Stimulated activated CD4-positive, alpha-beta T cell treated with anti-CD3 and anti-CD28 coated beads, TNF-alpha, amount 100 ng/mL, for 4 hours (primary cell): ENCODE results near the gene ZNF766.
A peak's percentile ranks its signal among the peaks of the same experiment; 100 is the strongest.
"Not testable (repeated sequence)": the region's sequence is repeated elsewhere in the genome, so short reads cannot be mapped to it uniquely, and the experiment has no call there.

ENCODE experiments used
- DNase-seq, 3 experiments: peaks; one replicate each; pipeline ENCODE4 v3.0.0-alpha.2; 2020; ENCODE audit warnings: low read depth in 3 of 3

Gene ZNF766

DNA sequence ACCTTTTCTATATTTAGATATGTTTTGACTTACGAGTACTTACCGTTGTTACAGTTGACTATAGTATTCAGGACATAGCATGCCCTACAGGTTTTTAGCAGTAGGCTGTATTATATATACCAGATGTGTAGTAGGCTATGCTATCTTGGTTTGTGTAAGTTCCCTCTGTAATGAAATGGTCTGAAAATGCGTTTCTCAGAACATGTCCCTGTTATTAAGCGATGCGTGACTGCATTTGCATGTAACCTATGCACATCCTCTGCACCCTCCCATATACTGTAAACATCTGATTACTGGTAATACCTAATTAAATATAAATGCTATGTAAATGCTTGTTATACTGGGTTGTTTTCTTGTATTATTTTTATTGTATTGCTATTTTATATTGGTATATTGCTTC is 6.6 kb downstream of the ZNF766 start:
- no peak for DNase-seq

DNA sequence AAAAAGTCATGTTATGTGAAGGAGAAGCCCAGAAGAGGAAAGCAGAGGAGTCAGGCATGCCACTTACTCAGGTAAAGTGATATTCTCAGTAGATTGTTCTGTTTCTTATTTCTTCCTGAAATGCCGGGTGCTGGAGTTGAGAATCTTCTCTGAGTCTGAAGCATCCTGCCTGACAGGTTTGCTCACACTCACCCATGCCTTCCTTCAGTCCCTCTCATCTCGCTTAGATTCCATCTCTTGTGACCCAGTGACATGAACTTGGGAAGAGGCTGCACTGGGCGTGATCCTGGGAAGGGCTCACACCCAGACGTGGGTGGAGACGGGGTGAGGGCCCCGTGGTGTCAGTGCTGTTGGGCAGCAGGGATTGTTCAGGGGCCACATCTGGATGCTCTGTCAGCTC is 8.1 kb downstream of the ZNF766 start:
- DNase-seq, result no peak

DNA sequence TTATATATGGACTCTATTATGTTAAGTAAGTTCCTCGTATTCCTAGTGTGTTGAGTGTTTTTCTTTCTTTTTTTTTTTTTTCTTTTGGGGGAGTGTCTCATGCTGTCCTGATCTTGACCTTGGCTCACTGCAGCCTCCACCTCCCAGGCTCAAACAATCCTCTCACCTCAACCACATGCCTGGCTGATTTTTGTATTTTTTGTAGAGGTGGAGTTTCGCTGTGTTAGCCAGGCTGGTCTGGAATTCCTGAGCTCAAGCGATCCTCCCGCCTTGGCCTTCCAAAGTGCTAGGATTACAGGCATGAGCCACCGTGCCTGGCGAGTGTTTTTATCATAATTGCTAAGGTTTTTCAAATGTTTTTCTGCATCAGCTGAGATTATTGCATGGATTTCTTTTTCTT is 16.9 kb downstream of the ZNF766 start:
- DNase-seq, result no peak

DNA sequence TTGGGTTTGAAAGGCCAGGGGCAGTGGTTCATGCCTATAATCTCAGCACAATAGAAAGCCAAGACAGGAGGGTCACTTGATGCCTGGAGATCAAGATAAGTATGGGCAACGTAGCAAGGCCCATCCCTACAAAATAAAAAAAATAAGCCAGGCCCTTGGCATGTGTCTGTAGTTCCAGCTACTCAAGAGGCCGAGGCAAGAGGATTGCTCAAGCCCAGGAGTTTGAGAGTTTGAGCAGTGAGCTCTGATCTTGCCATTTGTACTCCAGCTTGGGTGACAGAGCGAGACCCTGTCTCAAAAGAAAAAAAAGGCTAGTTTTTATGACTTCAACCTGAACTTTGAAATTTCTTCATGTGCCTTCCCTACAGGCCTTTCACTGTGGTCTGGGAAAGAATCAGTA is 22.4 kb downstream of the ZNF766 start:
- no peak for DNase-seq

- DNase-seq, result not testable (repeated sequence)
Measured at GRCh38 chr19:52292946-52293345, 23.6 kb downstream of the ZNF766 start.

DNA sequence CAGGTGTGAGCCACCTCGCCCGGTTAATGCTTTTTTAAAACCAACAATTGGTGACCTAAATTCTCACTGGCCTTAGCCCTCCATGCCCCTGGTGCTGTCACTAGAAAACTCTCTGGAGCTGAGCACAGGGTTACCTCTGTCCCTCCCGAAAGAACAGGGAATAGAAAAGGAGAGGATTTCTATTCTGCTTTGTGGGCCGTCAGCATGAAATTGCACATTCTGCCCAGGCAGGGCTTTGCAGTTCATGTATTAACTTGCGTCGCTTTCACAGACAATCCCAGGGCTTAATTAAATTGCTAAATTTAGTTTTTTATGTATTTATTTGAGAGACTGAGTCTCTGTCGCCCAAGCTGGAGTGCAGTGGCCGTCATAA is 27.0 kb downstream of the ZNF766 start:
- DNase-seq, result no peak

DNA sequence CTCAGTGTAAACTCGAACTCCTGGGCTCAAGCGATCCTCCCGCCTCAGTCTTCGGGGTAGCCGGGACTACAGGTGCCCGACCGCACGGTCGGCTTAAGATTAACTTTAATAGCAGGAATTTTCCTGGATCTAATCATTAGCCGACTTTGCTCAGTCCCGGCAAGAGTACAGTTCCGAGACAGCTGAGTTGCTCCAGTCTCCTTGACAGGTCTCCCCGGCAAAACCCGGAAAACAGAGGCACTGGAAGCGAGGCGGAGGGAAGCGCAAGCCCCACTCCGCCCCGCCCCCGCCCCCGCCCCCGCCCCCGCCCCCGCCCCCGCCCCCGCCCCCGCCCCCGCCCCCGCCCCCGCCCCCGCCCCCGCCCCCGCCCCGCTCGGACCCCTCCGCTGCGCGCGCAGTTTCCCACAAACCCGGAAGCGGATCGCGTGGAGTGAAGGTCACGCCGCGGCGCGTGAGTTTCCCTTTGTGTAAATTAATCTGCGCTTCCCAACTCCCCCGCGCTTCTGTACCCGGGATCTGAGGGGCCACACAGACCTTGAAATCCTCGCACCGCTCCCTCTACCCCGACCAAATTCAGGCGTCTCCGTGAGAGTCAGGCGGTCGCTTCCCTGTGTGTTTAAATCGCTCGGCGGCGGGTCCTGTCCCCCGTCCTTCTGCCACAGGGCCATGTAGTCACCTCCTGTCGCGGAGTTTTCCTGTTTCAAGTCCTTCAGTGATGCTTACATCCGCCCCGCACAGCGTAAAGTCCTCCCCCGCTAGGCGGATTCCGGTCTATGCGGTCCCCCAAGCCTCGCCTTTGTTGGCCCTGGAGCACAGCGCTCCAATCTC is 27.6 kb downstream of the ZNF766 start, which contains the start of gene ZNF480:
Gene ZNF480 (plus strand): TSS at position 397 of the 828 bp plus-strand sequence. CDS start 3,244 bp downstream, outside the sequence.
- peak; percentile 52 to 76 (median 56) for DNase-seq

DNA sequence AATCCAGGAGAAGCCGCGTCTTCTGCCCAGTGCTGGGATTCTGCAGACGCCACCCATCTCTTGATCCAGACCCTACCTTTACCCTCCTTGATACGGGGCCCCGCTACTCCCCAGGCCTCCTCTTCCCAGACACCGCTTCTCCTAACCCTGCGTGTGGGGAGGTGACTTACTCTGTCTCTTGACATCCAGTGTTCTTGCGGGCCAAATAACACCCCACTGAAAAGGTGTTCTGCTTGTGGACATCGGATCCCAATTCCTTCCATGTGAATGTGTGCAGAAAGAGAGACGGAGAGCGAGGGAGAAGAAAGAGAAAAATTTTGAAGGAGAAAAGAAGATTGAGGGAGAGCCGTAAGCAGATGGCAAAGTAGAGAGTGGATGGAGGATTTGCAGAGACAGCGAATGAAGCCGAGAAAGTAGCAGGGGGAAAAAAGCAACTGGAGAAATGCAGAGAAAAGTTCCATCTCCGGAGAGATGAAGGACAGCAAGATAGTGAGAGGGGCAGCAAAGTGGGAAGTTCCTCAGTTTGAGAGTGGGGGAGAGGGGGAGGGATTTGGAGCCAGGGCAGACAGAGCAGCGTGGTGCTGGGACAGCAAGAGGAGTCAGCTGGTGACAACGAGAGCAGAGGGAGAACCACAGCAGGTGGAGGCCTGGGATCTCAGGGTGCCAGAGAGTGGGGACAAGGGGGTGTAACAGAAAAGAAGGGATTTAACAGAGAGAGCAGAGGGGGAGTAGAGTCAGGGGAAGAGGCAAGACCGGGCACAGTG is 28.4 kb downstream of the ZNF766 start:
- no peak for DNase-seq

GRCh38 chr19:52307275-52307674 is 37.9 kb downstream of the ZNF766 start:
- DNase-seq, result no peak

DNA sequence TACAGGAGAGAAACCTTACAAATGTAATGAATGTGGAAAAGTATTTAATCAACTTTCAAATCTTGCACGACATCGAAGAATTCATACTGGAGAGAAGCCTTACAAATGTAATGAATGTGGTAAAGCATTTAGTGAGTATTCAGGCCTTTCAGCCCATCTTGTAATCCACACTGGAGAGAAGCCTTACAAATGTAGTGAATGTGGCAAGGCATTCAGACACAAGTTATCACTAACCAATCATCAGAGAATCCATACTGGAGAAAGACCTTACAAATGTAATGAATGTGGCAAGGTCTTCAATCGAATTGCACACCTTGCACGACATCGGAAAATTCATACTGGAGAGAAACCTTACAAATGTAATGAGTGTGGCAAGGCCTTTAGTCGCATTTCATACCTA is 53.0 kb downstream of the ZNF766 start:
- no peak for DNase-seq

DNA sequence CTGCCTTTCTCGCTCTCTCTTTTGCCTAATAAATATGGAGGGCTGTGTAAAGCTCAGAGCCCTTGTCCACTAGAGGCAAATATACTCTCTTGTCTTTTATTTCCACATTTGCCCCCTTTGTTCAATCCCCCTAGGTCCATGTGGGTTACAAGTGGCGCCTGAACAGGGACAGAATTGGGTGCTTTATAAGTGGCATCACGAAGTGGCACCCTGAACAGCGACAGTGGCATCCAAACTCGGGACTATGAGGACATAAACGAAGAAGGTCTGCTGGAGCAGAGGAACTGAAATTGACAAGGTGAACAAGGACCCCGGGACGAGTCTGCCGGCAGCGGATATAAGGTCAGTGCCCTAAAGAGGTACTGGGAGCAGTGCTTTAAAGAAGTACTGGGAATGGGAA is 62.4 kb downstream of the ZNF766 start:
- no peak for DNase-seq

GRCh38 chr19:52335768-52336116 is 66.4 kb downstream of the ZNF766 start:
- no peak for DNase-seq

DNA sequence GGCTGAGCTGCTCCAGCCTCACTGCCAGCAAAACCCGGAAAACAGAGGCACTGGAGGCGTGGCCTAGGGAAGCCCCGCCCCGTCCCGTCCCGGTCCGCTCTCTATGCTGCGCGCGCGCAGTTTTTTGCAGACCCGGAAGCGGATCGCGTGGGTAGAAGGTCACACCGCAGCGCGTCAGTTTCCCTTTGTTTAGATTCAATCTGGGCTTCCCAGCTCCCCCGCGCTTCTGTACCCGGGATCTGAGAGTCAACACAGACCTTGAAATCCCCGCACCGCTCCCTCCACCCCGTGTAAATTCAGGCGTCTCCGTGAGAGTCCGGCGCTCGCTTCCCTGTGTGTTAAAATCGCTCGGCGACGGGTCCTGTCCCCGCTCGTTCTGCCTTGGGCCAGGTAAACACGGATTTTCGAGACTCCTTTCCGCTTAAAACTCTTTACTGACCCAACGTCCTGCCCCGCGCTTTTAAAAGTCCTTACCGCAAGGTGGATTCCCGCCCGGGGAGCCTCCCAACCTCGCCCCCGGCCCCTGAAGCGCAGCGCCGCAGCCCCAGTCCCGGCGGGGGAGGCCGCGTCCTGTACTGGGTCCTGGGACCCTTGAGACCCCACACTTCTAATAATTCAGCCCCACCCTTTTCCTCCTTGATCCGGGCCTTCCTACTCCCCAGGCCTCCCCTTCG is 66.9 kb downstream of the ZNF766 start, which contains the start of gene ZNF610:
Gene ZNF610 (plus strand): TSS at position 127 of the 674 bp plus-strand sequence. CDS start 12,930 bp downstream, outside the sequence.
- DNase-seq, result peak; percentile 75 to 83 (median 79)

- no peak for DNase-seq
Measured at GRCh38 chr19:52336791-52337381, 67.5 kb downstream of the ZNF766 start.

- not testable (repeated sequence) for DNase-seq
Measured at GRCh38 chr19:52339022-52339421, 69.6 kb downstream of the ZNF766 start.

DNA sequence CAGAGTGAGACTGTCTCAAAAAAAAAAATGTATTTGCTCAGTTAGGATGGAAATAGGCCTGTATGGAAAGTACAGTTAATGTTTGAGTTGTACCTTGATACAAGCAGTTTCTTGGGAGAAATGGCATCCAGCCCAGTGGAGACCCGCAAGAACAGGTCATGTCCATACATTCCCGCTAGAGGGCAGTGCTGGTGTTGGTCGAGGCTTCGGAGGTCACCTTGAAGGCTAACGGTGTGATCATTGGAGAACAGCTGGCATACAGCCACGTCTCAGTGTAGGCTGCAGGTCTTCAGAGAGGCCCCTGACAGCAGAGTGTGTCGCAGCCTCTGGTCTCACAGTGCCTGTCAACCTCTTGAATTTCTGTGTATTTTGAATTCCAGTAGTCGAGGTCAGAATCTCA is 74.2 kb downstream of the ZNF766 start:
- peak in 2 of 3 experiments; percentile 4 to 17 for DNase-seq

DNA sequence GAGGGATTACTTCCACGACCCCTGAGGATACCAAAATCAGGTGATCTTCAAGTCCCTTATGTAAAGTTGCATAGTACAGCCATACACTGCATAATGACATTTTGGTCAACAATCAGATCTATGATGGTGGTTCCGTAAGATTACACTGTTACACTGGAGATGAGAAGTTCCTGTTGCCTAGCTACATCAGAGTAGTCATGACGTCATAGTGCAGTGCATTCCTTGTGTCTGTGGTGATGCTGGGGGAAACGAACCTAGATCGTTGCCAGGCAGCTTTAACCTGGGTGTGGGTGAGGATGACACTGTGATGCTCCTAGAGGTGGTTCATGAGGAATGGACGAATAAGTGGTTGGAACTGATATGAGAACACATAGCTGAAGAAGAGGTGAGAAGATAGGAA is 75.8 kb downstream of the ZNF766 start:
- no peak for DNase-seq
